HCT116 (cell line): Measurements from ENCODE around the gene CHSY1. TPM values are rescaled to one million over a fixed set of nuclear protein-coding genes. Genes with fewer than 3 reads are reported as not detected.

Experiments used
- ATAC-seq: fragments of 200-7000 bp; cut with Tn5 transposase; 2 replicates; pipeline ENCODE4 v1.9.1; 2020; ENCODE audit warnings: mild to moderate bottlenecking, moderate library complexity
- BruUV-seq: library from RNA; stranded (reverse); fragments of 400-500 nt; replicated peaks from 2 replicates; lab custom pipeline; 2021; lab: Mats Ljungman, UMichigan
- CTCF ChIA-PET: fragments of 300-600 bp; sonication (Branson Sonifier 250); formaldehyde crosslinking; loops from one replicate; lab custom pipeline; 2021; ENCODE audit warnings: antibody characterized with exemption; lab: Charles Lee
- POLR2A ChIA-PET: fragments of 300-600, 350-600 bp; sonication (Branson Sonifier 250); formaldehyde crosslinking; loops from one replicate; lab custom pipeline; 2021; ENCODE audit warnings: antibody characterized with exemption; lab: Charles Lee
- RAD21 ChIA-PET, 2 experiments: fragments of 300-600 bp; sonication (Branson Sonifier 250); formaldehyde crosslinking; loops; one replicate each; lab custom pipeline; 2023; ENCODE audit warnings: low total read pairs in 2 of 2; ENCODE audit not compliant: uncharacterized antibody in 2 of 2, unreplicated experiment in 2 of 2, low non-redundant PET in 1 of 2; lab: Charles Lee
- DNase-seq: peaks from one replicate; pipeline ENCODE4 v3.0.0-alpha.2; 2010; ENCODE audit warnings: low read depth, low spot score
- H2AFZ ChIP-seq: fragments of 200-600 bp; shearing (Covaris generic), sonication (generic); 2 replicates; pipeline ENCODE4 v1.6.1; 2017; ENCODE audit warnings: low read depth, mixed run types, mixed read lengths, antibody characterized with exemption, low read length; ENCODE audit not compliant: poor library complexity, severe bottlenecking
- H3K27ac ChIP-seq: 2 replicates; pipeline ENCODE4 v1.5.1; 2012; ENCODE audit warnings: low read depth, low read length
- H3K27me3 ChIP-seq: fragments of 200-600 bp; sonication (generic); 2 replicates; pipeline ENCODE4 v1.6.1; 2016; ENCODE audit warnings: mixed run types, low read length, mixed read lengths; ENCODE audit not compliant: insufficient read depth
- H3K36me3 ChIP-seq, 2 experiments: fragments of 200-500 bp in 1 of 2; fragments of 200-600 bp in 1 of 2; sonication (Bioruptor generic) in 1 of 2; sonication (generic) in 1 of 2; 2 replicates each; pipeline versions ENCODE4 v1.5.1 to v1.6.1; 2014 to 2016; ENCODE audit warnings: low read length in 2 of 2, inconsistent platforms in 1 of 2, mixed read lengths in 1 of 2, mixed run types in 1 of 2; ENCODE audit not compliant: insufficient read depth in 2 of 2, control insufficient read depth in 1 of 2
- H3K4me1 ChIP-seq, 2 experiments: fragments of 200-600 bp in 1 of 2; sonication (generic) in 1 of 2; 2 replicates each; pipeline versions ENCODE4 v1.5.1 to v1.6.1; 2012 to 2017; ENCODE audit warnings: low read length in 2 of 2, inconsistent platforms in 1 of 2, mild to moderate bottlenecking in 1 of 2, mixed read lengths in 1 of 2, mixed run types in 1 of 2, moderate library complexity in 1 of 2; ENCODE audit not compliant: insufficient read depth in 2 of 2, control insufficient read depth in 1 of 2
- H3K4me2 ChIP-seq: fragments of 200-600 bp; sonication (generic); 2 replicates; pipeline ENCODE4 v1.6.1; 2017; ENCODE audit warnings: mixed run types, low read length, mixed read lengths
- H3K4me3 ChIP-seq, 2 experiments: fragments of 200-600 bp in 1 of 2; sonication (generic) in 1 of 2; replicated peaks in 1 of 2; 2 replicates each; pipeline ENCODE4 v1.5.1; 2011 to 2016; ENCODE audit warnings: low read length in 2 of 2, control low read depth in 1 of 2, low read depth in 1 of 2, mild to moderate bottlenecking in 1 of 2, mixed read lengths in 1 of 2, mixed run types in 1 of 2
- H3K79me2 ChIP-seq: fragments of 200-600 bp; sonication (generic); 2 replicates; pipeline ENCODE4 v1.6.1; 2017; ENCODE audit warnings: mild to moderate bottlenecking, mixed run types, low read length, moderate library complexity, mixed read lengths; ENCODE audit not compliant: insufficient read depth
- H3K9ac ChIP-seq: fragments of 200-600 bp; sonication (generic); 2 replicates; pipeline ENCODE4 v1.6.1; 2016; ENCODE audit warnings: low read length, mixed read lengths
- H3K9me2 ChIP-seq: fragments of 200-600 bp; sonication (generic), shearing (Covaris generic); 2 replicates; pipeline ENCODE4 v1.6.1; 2017; ENCODE audit warnings: mixed run types, mild to moderate bottlenecking, moderate library complexity; ENCODE audit not compliant: insufficient read depth
- H3K9me3 ChIP-seq, 2 experiments: fragments of 200-500 bp in 1 of 2; fragments of 200-600 bp in 1 of 2; sonication (Bioruptor generic) in 1 of 2; sonication (generic) in 1 of 2; 2 replicates each; pipeline ENCODE4 v1.6.1; 2014 to 2017; ENCODE audit warnings: low read length in 2 of 2, mixed read lengths in 2 of 2, inconsistent platforms in 1 of 2, low read depth in 1 of 2, mild to moderate bottlenecking in 1 of 2, mixed run types in 1 of 2, moderate library complexity in 1 of 2; ENCODE audit not compliant: control insufficient read depth in 1 of 2, insufficient read depth in 1 of 2
- H4K20me1 ChIP-seq: fragments of 200-600 bp; sonication (generic), shearing (Covaris generic); 2 replicates; pipeline ENCODE4 v1.6.1; 2017; ENCODE audit warnings: mixed run types, mild to moderate bottlenecking, moderate library complexity; ENCODE audit not compliant: insufficient read depth
- CBX3 ChIP-seq: IDR thresholded peaks from 2 replicates; pipeline ENCODE4 v1.6.1; 2012; ENCODE audit warnings: low read depth
- EGR1 ChIP-seq: IDR thresholded peaks from 2 replicates; pipeline ENCODE4 v1.6.1; 2012; ENCODE audit warnings: low read depth
- ELF1 ChIP-seq: IDR thresholded peaks from 2 replicates; pipeline ENCODE4 v1.6.1; 2012; ENCODE audit warnings: low read depth, borderline replicate concordance
- EZH2 ChIP-seq: fragments of 200-600 bp; sonication (generic); IDR thresholded peaks from 2 replicates; pipeline ENCODE4 v1.6.1; 2017; ENCODE audit warnings: antibody characterized with exemption, mixed run types
- JUND ChIP-seq: IDR thresholded peaks from 2 replicates; pipeline ENCODE4 v1.6.1; 2012
- MAX ChIP-seq: IDR thresholded peaks from 2 replicates; pipeline ENCODE4 v1.6.1; 2012
- POLR2A ChIP-seq: IDR thresholded peaks from 2 replicates; pipeline ENCODE4 v1.7.0; 2011; ENCODE audit warnings: borderline replicate concordance; ENCODE audit not compliant: insufficient read depth, insufficient read length; ENCODE audit errors: extremely low read depth
- POLR2AphosphoS5 ChIP-seq: IDR thresholded peaks from 2 replicates; pipeline ENCODE4 v1.6.1; 2011; ENCODE audit warnings: mild to moderate bottlenecking, low read depth, low read length, moderate library complexity
- RAD21 ChIP-seq: IDR thresholded peaks from 2 replicates; pipeline ENCODE4 v1.6.1; 2012; ENCODE audit warnings: low read depth, mild to moderate bottlenecking
- SIN3A ChIP-seq: IDR thresholded peaks from 2 replicates; pipeline ENCODE4 v1.6.1; 2012; ENCODE audit warnings: low read depth
- SP1 ChIP-seq: IDR thresholded peaks from 2 replicates; pipeline ENCODE4 v1.6.1; 2012; ENCODE audit warnings: low read depth
- SRF ChIP-seq: IDR thresholded peaks from 2 replicates; pipeline ENCODE4 v1.6.1; 2012; ENCODE audit warnings: low read depth
- YY1 ChIP-seq: IDR thresholded peaks from 2 replicates; pipeline ENCODE4 v1.6.1; 2011; ENCODE audit warnings: low read length, low read depth, moderate library complexity, mild to moderate bottlenecking; ENCODE audit not compliant: insufficient replicate concordance; ENCODE audit errors: extremely low read depth
- ZFX ChIP-seq: fragments of 450-650 bp; IDR thresholded peaks from 2 replicates; pipeline ENCODE4 v1.6.1; 2017
- ZNF274 ChIP-seq: fragments of 200-500 bp; sonication (Bioruptor generic); IDR thresholded peaks from 2 replicates; pipeline ENCODE4 v1.6.1; 2014; ENCODE audit warnings: mild to moderate bottlenecking, low read depth, low read length, inconsistent platforms
- intact Hi-C: fragments of 100-400 bp; cut with micrococcal nuclease; formaldehyde crosslinking; loops from 2 replicates; pipeline ENCODE4 v1.10.0; 2022
- total RNA-seq: library from RNA; stranded (reverse); gene quantifications from one replicate; pipeline ENCODE4 v1.2.1, GENCODE V29; 2021; ENCODE audit not compliant: unreplicated experiment
- TF ChIP-seq, protein P1 (sequence below), 3 experiments: fragments of 200-600 bp in 1 of 3; sonication (generic) in 1 of 3; IDR thresholded peaks in 2 of 3; conservative IDR thresholded peaks in 1 of 3; 2 replicates each; pipeline ENCODE4 v1.5.1; 2012 to 2017; ENCODE audit warnings: low read depth in 2 of 3, low read length in 2 of 3, antibody characterized with exemption in 1 of 3, borderline replicate concordance in 1 of 3, control low read depth in 1 of 3, mild to moderate bottlenecking in 1 of 3, mixed read lengths in 1 of 3, mixed run types in 1 of 3, moderate library complexity in 1 of 3; ENCODE audit not compliant: insufficient read depth in 1 of 3
- TF ChIP-seq, protein P2 (sequence below): IDR thresholded peaks from 2 replicates; pipeline ENCODE4 v1.6.1; 2011; ENCODE audit warnings: mild to moderate bottlenecking, low read length, moderate library complexity; ENCODE audit not compliant: insufficient replicate concordance; ENCODE audit errors: extremely low read depth

Gene CHSY1
- total RNA-seq, 1 experiment from 2014 or later = 25.4 TPM

DNA sequence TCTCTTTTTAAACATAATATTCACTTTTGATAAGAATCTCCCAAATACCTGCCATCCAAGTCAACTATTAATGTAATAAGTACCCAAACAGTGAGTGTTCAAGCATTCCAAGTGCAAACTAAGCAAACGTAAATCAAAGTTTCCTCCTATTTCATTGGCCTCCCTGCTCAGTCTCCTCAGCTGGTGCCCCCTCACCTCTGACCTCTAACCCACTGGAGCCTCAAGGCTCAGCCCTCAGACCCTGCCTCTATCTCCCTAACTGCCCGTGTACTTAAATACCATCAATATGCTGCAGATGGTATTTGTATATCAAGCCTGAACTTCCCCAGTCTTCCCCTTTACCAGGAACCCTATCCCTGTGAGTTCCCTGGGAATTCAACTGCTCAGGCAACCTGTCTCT is 31.8 kb downstream of the CHSY1 start:
- no peak overlapping the region for H3K27ac ChIP-seq
- H3K79me2 ChIP-seq = peaks cover 98% of the 10 kb centered on the region
- ATAC-seq (no peak), DNase-seq (no peak)
- RAD21 ChIA-PET = no interaction called here
- H3K4me1 ChIP-seq = no peaks in the 10 kb centered on the region
- H2AFZ ChIP-seq = no peak overlapping the region
- TF ChIP-seq ZFX (no peak), CBX3 (no peak), EGR1 (no peak), YY1 (no peak), POLR2AphosphoS5 (no peak), MAX (no peak), SP1 (no peak), RAD21 (no peak), ZNF274 (no peak), POLR2A (no peak), JUND (no peak), SIN3A (no peak), EZH2 (no peak), SRF (no peak), ELF1 (no peak)
- TF ChIP-seq, protein P1, sequence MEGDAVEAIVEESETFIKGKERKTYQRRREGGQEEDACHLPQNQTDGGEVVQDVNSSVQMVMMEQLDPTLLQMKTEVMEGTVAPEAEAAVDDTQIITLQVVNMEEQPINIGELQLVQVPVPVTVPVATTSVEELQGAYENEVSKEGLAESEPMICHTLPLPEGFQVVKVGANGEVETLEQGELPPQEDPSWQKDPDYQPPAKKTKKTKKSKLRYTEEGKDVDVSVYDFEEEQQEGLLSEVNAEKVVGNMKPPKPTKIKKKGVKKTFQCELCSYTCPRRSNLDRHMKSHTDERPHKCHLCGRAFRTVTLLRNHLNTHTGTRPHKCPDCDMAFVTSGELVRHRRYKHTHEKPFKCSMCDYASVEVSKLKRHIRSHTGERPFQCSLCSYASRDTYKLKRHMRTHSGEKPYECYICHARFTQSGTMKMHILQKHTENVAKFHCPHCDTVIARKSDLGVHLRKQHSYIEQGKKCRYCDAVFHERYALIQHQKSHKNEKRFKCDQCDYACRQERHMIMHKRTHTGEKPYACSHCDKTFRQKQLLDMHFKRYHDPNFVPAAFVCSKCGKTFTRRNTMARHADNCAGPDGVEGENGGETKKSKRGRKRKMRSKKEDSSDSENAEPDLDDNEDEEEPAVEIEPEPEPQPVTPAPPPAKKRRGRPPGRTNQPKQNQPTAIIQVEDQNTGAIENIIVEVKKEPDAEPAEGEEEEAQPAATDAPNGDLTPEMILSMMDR (IDR thresholded peaks at IDR 0.05 in 2 of 3, conservative IDR thresholded peaks at IDR 0.05 in 1 of 3; ENCODE audit: borderline replicate concordance in 1 of 3, insufficient read depth in 1 of 3, low read depth in 2 of 3, low read length in 2 of 3) = no peak
- TF ChIP-seq, protein P2, sequence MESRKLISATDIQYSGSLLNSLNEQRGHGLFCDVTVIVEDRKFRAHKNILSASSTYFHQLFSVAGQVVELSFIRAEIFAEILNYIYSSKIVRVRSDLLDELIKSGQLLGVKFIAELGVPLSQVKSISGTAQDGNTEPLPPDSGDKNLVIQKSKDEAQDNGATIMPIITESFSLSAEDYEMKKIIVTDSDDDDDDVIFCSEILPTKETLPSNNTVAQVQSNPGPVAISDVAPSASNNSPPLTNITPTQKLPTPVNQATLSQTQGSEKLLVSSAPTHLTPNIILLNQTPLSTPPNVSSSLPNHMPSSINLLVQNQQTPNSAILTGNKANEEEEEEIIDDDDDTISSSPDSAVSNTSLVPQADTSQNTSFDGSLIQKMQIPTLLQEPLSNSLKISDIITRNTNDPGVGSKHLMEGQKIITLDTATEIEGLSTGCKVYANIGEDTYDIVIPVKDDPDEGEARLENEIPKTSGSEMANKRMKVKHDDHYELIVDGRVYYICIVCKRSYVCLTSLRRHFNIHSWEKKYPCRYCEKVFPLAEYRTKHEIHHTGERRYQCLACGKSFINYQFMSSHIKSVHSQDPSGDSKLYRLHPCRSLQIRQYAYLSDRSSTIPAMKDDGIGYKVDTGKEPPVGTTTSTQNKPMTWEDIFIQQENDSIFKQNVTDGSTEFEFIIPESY = no peak
- intact Hi-C loops = no loop called here
- H3K36me3 ChIP-seq = no peaks in the 10 kb centered on the region
- no peak overlapping the region for H3K4me3 ChIP-seq
- no peak overlapping the region for H3K9ac ChIP-seq
- BruUV-seq = no TSS peak
- POLR2A ChIA-PET = no interaction called here
- H3K27me3 ChIP-seq = no peaks in the 10 kb centered on the region
- no peak overlapping the region for H3K4me2 ChIP-seq
- CTCF ChIA-PET = no interaction called here
- H4K20me1 ChIP-seq = peaks cover 10% of the 10 kb centered on the region; the same call in 1 of the 2 replicates
- H3K9me2 ChIP-seq = no peaks in the 10 kb centered on the region
- no peaks in the 10 kb centered on the region for H3K9me3 ChIP-seq
